SK-N-MC (cell line): ENCODE data around the gene ARL6IP4.
"Not testable (repeated sequence)": the region's sequence is repeated elsewhere in the genome, so short reads cannot be mapped to it uniquely, and the experiment has no call there.

Source experiments
- DNase-seq: peaks from one replicate; pipeline ENCODE4 v3.0.0-alpha.2; 2011; ENCODE audit warnings: low read depth, low spot score
- H3K27ac ChIP-seq: fragments of 200-600 bp; sonication (generic); 2 replicates; pipeline ENCODE4 v1.5.1; 2016; ENCODE audit warnings: mixed run types
- H3K36me3 ChIP-seq: fragments of 200-600 bp; sonication (generic); 2 replicates; pipeline ENCODE4 v1.6.1; 2017; ENCODE audit warnings: antibody characterized with exemption, low read length, mixed read lengths; ENCODE audit not compliant: insufficient read depth
- H3K4me3 ChIP-seq: fragments of 200-600 bp; sonication (generic); 2 replicates; pipeline ENCODE4 v1.5.1; 2016
- H3K9ac ChIP-seq: fragments of 200-600 bp; sonication (generic); 2 replicates; pipeline ENCODE4 v1.8.0; 2017; ENCODE audit warnings: mixed run types, mixed read lengths; ENCODE audit not compliant: insufficient read length
- H3K9me3 ChIP-seq: fragments of 200-600 bp; sonication (generic); 2 replicates; pipeline ENCODE4 v1.6.1; 2017; ENCODE audit warnings: low read depth, mild to moderate bottlenecking, antibody characterized with exemption, low read length, moderate library complexity, mixed read lengths
- EZH2 ChIP-seq: fragments of 200-600 bp; sonication (generic); IDR thresholded peaks from one replicate; pipeline ENCODE4 v1.6.1; 2017; ENCODE audit warnings: antibody characterized with exemption
- FOXP2 ChIP-seq: optimal IDR thresholded peaks from 2 replicates; pipeline ENCODE3; 2011; ENCODE audit warnings: mild to moderate bottlenecking, moderate library complexity; ENCODE audit not compliant: insufficient read depth; ENCODE audit errors: extremely low read length, control extremely low read depth
- POLR2AphosphoS5 ChIP-seq: IDR thresholded peaks from 2 replicates; pipeline ENCODE4 v1.6.1; 2012; ENCODE audit warnings: mild to moderate bottlenecking, low read depth, low read length, borderline replicate concordance

Gene ARL6IP4

GRCh38 chr12:122980183-122981035 is at the start of gene ARL6IP4:
ARL6IP4 (plus strand) TSS chr12:122980681; CDS start chr12:122981140, 459 bp downstream.
- Histone ChIP-seq H3K9ac (peak within 1 kb of the TSS; percentile 88), H3K27ac (peak within 1 kb of the TSS; percentile 58), H3K36me3 (peaks cover 7% of the 10 kb centered on the region; the same call in 1 of the 2 replicates), H3K4me3 (peak within 1 kb of the TSS; percentile 96), H3K9me3 (no peaks in the 10 kb centered on the region)
- TF ChIP-seq EZH2 (no peak), FOXP2 (peak; percentile 34), POLR2AphosphoS5 (peak; percentile 56; the same call in 1 of the 2 replicates)
- DNase-seq: no peak

- H3K27ac ChIP-seq: no peak overlapping the region
- no peaks in the 10 kb centered on the region for H3K36me3 ChIP-seq
- TF ChIP-seq FOXP2 (no peak), POLR2AphosphoS5 (no peak), EZH2 (no peak)
- no peak overlapping the region for H3K4me3 ChIP-seq
- no peak for DNase-seq
- no peaks in the 10 kb centered on the region for H3K9me3 ChIP-seq
- no peak overlapping the region for H3K9ac ChIP-seq
Measured at GRCh38 chr12:122932207-122932606, 48.3 kb upstream of the ARL6IP4 start.

DNA sequence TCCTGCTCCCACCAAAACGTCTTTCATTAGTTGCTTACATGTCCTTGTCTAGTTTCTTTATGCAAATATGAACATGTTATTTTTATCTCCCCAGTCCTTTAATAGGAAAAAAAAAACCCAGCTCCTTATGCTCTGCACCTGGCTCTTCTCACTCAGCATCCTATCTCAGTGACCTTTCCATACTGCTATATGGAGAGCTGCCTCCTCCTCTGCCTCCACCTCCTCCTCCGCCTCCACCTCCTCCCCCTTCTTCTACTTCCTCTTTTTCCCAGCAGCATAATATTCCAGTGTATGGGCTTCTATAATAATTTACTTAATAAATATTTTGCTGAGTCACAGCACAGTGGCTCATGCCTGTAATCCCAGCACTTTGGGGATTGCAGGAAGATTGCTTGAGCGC is 45.8 kb upstream of the ARL6IP4 start:
- TF ChIP-seq FOXP2 (no peak), EZH2 (no peak), POLR2AphosphoS5 (no peak)
- Histone ChIP-seq H3K4me3 (no peak overlapping the region), H3K9ac (no peak overlapping the region), H3K9me3 (no peaks in the 10 kb centered on the region), H3K36me3 (no peaks in the 10 kb centered on the region), H3K27ac (no peak overlapping the region)
- no peak for DNase-seq

- Histone ChIP-seq H3K27ac (no peak overlapping the region), H3K9ac (no peak overlapping the region), H3K9me3 (no peaks in the 10 kb centered on the region), H3K36me3 (no peaks in the 10 kb centered on the region), H3K4me3 (no peak overlapping the region)
- no peak for DNase-seq
- no peak for TF ChIP-seq POLR2AphosphoS5
- no peak for TF ChIP-seq EZH2
- TF ChIP-seq FOXP2: no peak
Measured at GRCh38 chr12:122935318-122935717, 45.2 kb upstream of the ARL6IP4 start.

- TF ChIP-seq EZH2: no peak
- DNase-seq: no peak
- no peaks in the 10 kb centered on the region for H3K9me3 ChIP-seq
- H3K4me3 ChIP-seq: no peak overlapping the region
- no peaks in the 10 kb centered on the region for H3K36me3 ChIP-seq
- no peak overlapping the region for H3K9ac ChIP-seq
- no peak overlapping the region for H3K27ac ChIP-seq
Measured at GRCh38 chr12:122937622-122938091, 42.8 kb upstream of the ARL6IP4 start.

DNA sequence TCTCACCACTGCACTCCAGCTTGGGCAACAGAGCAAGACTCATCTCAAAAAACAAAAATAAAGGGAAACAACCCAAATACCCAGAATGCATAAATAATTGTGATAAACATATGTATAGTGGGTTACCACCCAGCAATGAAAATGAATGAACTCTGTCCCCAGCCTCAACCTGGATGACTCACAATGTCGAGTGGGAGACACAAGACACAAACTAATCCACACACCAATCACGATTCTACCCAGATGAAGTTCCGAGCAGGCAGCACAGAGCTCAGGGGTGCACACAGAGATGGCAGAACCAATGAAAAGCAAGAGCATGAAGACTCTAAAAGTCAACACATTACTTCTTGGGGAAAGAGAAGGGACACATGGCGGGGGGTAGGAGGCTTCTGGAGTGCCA is 41.4 kb upstream of the ARL6IP4 start:
- no peak for DNase-seq
- Histone ChIP-seq H3K27ac (no peak overlapping the region), H3K9me3 (no peaks in the 10 kb centered on the region), H3K9ac (no peak overlapping the region), H3K36me3 (no peaks in the 10 kb centered on the region), H3K4me3 (no peak overlapping the region)
- no peak for TF ChIP-seq EZH2
- TF ChIP-seq FOXP2: no peak
- no peak for TF ChIP-seq POLR2AphosphoS5

DNA sequence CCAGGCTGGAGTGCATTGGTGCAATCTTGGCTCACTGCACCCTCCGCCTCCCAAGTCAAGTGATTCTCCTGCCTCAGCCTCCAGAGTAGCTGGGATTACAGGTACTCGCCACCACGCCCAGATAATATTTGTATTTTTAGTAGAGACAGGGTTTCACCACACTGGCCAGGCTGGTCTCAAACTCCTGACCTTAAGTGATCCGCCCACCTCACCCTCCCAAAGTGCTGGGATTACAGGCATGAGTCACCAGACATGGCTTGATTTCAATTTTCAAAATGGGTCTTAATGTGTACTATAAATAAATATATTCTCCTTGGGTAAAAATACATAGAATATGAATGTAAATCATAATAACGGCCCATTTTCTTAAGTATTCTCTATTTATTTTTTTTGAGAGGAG is 39.1 kb upstream of the ARL6IP4 start:
- DNase-seq, H3K36me3 ChIP-seq, H3K9ac ChIP-seq, H3K9me3 ChIP-seq, H3K4me3 ChIP-seq, H3K27ac ChIP-seq: not testable (repeated sequence)

DNA sequence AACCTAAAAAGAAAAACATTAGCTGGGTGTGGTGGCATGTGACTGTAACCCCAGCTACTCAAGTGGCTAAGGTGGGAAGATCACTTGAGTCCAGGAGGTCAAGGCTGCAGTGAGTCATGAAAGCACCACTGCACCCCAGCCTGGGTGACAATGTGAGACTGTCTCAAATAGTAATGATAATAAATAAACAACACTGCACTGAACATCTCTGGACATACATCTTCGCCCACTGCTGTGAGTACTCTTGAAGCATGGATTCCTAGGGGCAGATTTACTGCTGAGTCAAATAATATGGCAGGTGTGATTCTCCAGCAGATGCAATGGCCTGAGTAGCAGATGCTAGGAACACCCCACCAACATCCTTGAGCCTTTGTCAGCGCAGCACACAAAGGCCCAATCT is 37.8 kb upstream of the ARL6IP4 start:
- Histone ChIP-seq H3K27ac (no peak overlapping the region), H3K9ac (no peak overlapping the region)
- DNase-seq: no peak

DNA sequence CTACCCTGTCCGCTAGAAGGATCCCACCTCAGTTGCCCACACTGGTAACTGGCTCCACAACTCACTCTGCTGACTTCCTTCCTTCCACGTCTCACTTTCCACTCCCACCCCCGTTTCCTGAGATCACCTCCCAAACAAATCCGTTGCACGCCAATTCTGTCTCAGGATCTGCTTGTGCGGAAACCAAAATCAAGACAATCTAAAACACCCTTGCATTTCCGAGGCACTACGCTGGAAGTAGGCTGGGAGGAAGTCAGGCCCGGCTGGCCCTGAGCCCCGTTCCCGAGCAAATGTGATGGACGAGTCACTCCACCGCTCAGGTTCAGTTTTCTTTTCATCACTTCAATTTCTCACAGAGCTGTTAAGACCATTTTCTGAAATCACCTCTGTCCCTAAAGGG is 37.3 kb upstream of the ARL6IP4 start:
- Histone ChIP-seq H3K36me3 (no peaks in the 10 kb centered on the region), H3K27ac (no peak overlapping the region), H3K9ac (no peak overlapping the region), H3K4me3 (no peak overlapping the region), H3K9me3 (no peaks in the 10 kb centered on the region)
- no peak for DNase-seq
- TF ChIP-seq POLR2AphosphoS5: no peak
- TF ChIP-seq EZH2: no peak
- no peak for TF ChIP-seq FOXP2

More for the DNA sequence above, 37.8 kb upstream of the ARL6IP4 start:
- Histone ChIP-seq H3K36me3 (no peaks in the 10 kb centered on the region), H3K9me3 (no peaks in the 10 kb centered on the region), H3K4me3 (no peak overlapping the region)
- TF ChIP-seq FOXP2 (no peak), POLR2AphosphoS5 (no peak), EZH2 (no peak)
